ENCODE measurements around the gene DEFB114.

DEFB114 gene

GRCh38 chr6:49937017-49937416, 26.9 kb downstream of the DEFB114 start:
- DNase-seq (ENCODE audit: low read depth in 1 of 2, low spot score in 1 of 2), result no peak

- no peak for DNase-seq (ENCODE audit: low read depth in 1 of 2, low spot score in 1 of 2)
Observed at GRCh38 chr6:49935387-49935786, 28.6 kb downstream of the DEFB114 start.

DNA sequence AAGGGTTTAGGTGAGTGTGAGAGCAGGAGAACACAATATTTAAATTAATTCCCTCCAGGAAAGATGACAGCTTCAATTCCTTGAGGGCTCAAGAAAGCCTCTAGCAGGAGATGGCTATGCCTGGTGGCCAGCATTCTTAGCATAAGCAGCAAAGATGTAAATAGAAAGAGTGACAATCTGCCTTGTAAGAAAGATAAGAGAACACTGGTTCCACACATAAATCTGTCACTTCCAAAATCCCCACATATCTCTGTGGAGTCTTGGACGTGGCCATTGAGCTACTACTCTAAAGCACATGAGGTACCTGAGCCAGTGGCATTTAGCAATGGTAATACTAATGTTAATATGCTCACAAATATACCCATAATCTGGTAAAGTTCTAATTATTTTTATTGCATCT, 29.2 kb downstream of the DEFB114 start:
- no peak for DNase-seq (ENCODE audit: low read depth in 1 of 2, low spot score in 1 of 2)

- DNase-seq (ENCODE audit: low read depth in 1 of 2, low spot score in 1 of 2), result no peak
Observed at GRCh38 chr6:49933526-49933925, 30.4 kb downstream of the DEFB114 start.

DNA sequence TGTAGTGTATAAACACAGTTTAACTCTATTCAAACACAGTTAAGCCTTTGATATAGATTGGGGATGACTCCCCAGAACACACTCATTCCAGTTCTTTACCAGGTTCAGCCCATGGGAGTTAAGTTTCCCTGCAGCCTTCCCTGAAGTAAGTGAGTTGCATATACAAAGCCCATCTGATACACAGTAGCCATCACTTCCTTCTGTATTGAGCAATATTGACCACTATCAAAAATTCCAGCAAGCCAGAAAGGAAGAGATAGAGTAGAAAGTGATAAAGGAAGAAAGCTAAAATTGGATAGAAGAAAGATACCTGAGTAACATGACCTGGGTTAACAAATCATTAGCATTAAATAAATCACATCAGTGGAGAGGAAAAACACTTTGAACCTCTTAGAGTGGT, 34.6 kb downstream of the DEFB114 start:
- no peak for DNase-seq (ENCODE audit: low read depth in 1 of 2, low spot score in 1 of 2)

DNA sequence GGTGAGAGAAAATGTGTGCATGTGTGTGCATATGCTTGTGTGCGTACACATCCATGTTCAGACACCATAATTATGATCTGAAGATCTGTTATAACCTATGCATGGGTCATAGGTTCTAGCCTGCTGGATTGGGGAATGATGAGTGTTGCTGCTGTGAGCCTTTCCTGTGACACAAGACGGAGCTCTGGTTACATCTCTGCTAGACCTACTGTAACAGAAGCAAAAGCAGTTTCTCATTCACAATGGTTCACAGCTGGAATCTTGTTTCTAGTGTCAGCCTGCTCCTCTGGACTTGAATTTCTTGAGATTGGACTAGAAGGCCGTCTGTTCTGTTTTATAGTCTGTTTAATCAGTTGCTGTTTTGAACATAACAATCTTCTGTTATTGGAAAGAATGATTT, 40.1 kb downstream of the DEFB114 start:
- DNase-seq (ENCODE audit: low read depth in 1 of 2, low spot score in 1 of 2), result no peak

DNA sequence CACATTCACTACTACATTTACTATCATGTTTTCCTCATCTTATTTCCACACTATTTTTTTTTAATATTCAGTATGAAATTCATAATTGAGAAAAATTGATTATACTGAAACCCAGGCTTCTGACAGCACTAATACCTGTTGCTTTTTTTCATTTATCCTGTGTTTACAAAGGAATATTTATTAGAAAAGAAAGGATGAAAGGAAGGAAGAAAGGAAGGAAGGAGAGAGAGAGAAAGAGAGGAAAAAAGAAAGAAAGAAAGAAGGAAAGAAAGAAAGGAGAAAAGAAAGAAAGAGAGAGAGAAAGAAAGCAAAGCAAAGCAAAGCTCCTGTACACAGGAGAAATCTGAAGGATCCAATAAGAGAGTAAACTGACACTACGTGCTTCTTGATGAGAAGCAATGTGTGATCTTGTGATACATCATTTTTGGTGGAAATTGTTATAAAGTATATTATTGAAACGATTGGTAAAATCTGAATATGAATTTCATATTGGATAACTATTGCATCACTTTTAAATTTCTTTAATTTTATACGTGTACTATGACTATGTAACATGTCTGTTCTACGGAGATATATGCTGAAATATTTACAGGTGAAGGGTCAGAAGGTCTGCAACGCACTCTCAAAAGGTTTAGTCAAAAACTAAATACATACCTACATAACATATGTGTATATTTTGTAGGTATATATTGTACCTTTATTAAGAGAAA, 43.9 kb downstream of the DEFB114 start:
- DNase-seq (ENCODE audit: low read depth in 1 of 2, low spot score in 1 of 2), result no peak

DNA sequence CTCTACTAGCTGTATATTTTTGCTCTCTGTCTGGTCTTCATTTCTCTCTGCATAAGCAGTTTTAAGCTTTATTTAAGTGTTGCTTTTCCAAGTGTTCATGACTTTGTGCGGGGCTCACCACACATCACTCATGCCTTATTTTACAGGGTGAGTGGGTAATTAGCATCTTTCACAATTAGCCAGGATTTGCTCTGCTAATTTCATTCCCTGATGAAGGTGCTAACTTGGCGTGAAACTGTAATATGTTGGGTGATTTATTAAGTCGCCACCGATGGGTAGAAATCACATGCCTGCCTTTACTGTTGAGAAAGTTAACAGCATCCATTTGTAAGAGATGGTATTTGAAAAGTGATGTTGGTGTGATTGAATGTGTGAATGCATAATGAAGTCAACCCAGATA, 44.7 kb downstream of the DEFB114 start:
- no peak for DNase-seq (ENCODE audit: low read depth in 1 of 2, low spot score in 1 of 2)

- no peak for DNase-seq (ENCODE audit: low read depth in 1 of 2, low spot score in 1 of 2)
Observed at GRCh38 chr6:49918787-49919186, 45.2 kb downstream of the DEFB114 start.

- DNase-seq (ENCODE audit: low read depth in 1 of 2, low spot score in 1 of 2), result no peak
Observed at GRCh38 chr6:49915035-49915434, 48.9 kb downstream of the DEFB114 start.

- DNase-seq (ENCODE audit: low read depth in 1 of 2, low spot score in 1 of 2), result no peak
Observed at GRCh38 chr6:49913636-49914375, 50.2 kb downstream of the DEFB114 start.

DNA sequence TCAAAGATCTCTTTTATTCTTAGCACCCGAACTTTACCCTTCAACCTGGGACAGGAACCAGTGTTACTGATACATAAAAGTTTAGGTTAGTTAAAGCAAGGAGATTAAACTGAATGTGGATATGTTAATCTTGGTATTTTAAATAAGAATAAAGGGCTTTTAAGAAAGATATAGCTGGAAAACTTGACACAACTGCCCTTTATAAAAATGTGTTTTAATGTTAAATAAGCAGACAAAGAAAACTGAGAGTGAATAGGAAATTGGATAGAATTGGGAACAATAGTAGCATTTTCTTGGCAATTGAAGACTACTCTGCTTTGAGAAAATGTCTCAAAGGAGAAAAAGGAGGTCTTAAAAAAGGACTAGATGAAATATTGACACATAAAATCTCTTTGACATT, 51.8 kb downstream of the DEFB114 start:
- no peak for DNase-seq (ENCODE audit: low read depth in 1 of 2, low spot score in 1 of 2)

- no peak for DNase-seq (ENCODE audit: low read depth in 1 of 2, low spot score in 1 of 2)
Observed at GRCh38 chr6:49911252-49911651, 52.7 kb downstream of the DEFB114 start.

All from stimulated activated CD4-positive, alpha-beta T cell treated with anti-CD3 and anti-CD28 coated beads, Interleukin-15, amount 100 ng/mL, for 1 hour (primary cell).